Measurements from ENCODE around the gene GCGR. TPM values are rescaled to one million over a fixed set of nuclear protein-coding genes. Genes with fewer than 3 reads are reported as not detected.

The GCGR gene
- total and polyA plus RNA-seq, 2 donors (not counting 1 experiment from before 2014, with no cell fraction given) = not detected

GRCh38 chr17:81843713-81844326 is 39.9 kb downstream of the GCGR start:
- POLR2A ChIA-PET = interaction anchor here (0.6 kb wide), 1 partner anchor 332 kb away, joined by 9 read pairs; no protein-coding TSS in a partner anchor
- TF ChIP-seq CTCF (IDR thresholded peaks at IDR 0.05) = no peak
- TF ChIP-seq EZH2 (IDR thresholded peaks at IDR 0.05; ENCODE audit: borderline replicate concordance, insufficient read depth, low read depth, low read length, poor library complexity, severe bottlenecking) = no peak
- no peak overlapping the region for H3K9ac ChIP-seq (ENCODE audit: low read length)
- H3K27ac Mint-ChIP-seq = no peak overlapping the region
- H3K27me3 ChIP-seq (replicated peaks in 1 of 4; ENCODE audit: control extremely low read depth in 1 of 4, control insufficient read depth in 3 of 4, insufficient read depth in 4 of 4, low read length in 3 of 4) = no peaks in the 10 kb centered on the region
- no peak overlapping the region for H3K4me3 ChIP-seq (ENCODE audit: control extremely low read depth in 1 of 5, extremely low read depth in 1 of 5, insufficient read depth in 1 of 5, low read depth in 2 of 5, low read length in 4 of 5)
- no peak overlapping the region for H3K4me3 Mint-ChIP-seq
- H4K20me1 ChIP-seq (ENCODE audit: control insufficient read depth, insufficient read depth, low read length, poor library complexity, severe bottlenecking) = no peaks in the 10 kb centered on the region
- WGBS (ENCODE audit: insufficient coverage) = 95% methylated on average over 30 of the region's 30 CpGs
- no peaks in the 10 kb centered on the region for H3K4me1 ChIP-seq (ENCODE audit: control insufficient read depth in 2 of 2, insufficient read depth in 2 of 2, low read length in 2 of 2)
- no peak for DNase-seq
- no peak overlapping the region for H3K4me2 ChIP-seq (replicated peaks; ENCODE audit: low read depth, low read length, poor library complexity, severe bottlenecking)
- no peaks in the 10 kb centered on the region for H3K9me3 Mint-ChIP-seq (ENCODE audit: insufficient read depth)
- no peaks in the 10 kb centered on the region for H3K4me1 Mint-ChIP-seq
- H3K9me3 ChIP-seq (ENCODE audit: control extremely low read depth in 1 of 3, control insufficient read depth in 2 of 3, insufficient read depth in 1 of 3, low read length in 2 of 3) = no peaks in the 10 kb centered on the region
- no peak for ATAC-seq (ENCODE audit: low read depth)
- H3K79me2 ChIP-seq (ENCODE audit: control insufficient read depth, insufficient read depth, low read length) = no peaks in the 10 kb centered on the region
- no peaks in the 10 kb centered on the region for H3K27me3 Mint-ChIP-seq
- no peak overlapping the region for H3K27ac ChIP-seq (ENCODE audit: low read length in 2 of 2)
- peaks cover 3 to 47% of the 10 kb centered on the region in 2 experiments for H3K36me3 ChIP-seq (replicated peaks in 1 of 2; ENCODE audit: control extremely low read depth in 1 of 2, control insufficient read depth in 1 of 2, extremely low read depth in 1 of 2, insufficient read depth in 2 of 2, low read length in 1 of 2)
- intact Hi-C loops (cut with micrococcal nuclease) = no loop called here
- CTCF ChIA-PET = no interaction called here
- H2AFZ ChIP-seq (ENCODE audit: insufficient read depth, low read depth, low read length, poor library complexity, severe bottlenecking) = no peak overlapping the region

- no peaks in the 10 kb centered on the region for H3K9me3 Mint-ChIP-seq (ENCODE audit: insufficient read depth)
- ChIA-PET POLR2A (interaction anchor here (0.6 kb wide), 1 partner anchor 331 kb away, joined by 9 read pairs; no protein-coding TSS in a partner anchor), CTCF (no interaction called here)
- H3K27ac Mint-ChIP-seq = no peak overlapping the region
- no peaks in the 10 kb centered on the region for H3K9me3 ChIP-seq (ENCODE audit: control extremely low read depth in 1 of 3, control insufficient read depth in 2 of 3, insufficient read depth in 1 of 3, low read length in 2 of 3)
- H3K4me1 Mint-ChIP-seq = no peaks in the 10 kb centered on the region
- TF ChIP-seq EZH2 (IDR thresholded peaks at IDR 0.05; ENCODE audit: borderline replicate concordance, insufficient read depth, low read depth, low read length, poor library complexity, severe bottlenecking) = no peak
- no peak for TF ChIP-seq CTCF (IDR thresholded peaks at IDR 0.05)
- no peaks in the 10 kb centered on the region for H3K27me3 ChIP-seq (replicated peaks in 1 of 4; ENCODE audit: control extremely low read depth in 1 of 4, control insufficient read depth in 3 of 4, insufficient read depth in 4 of 4, low read length in 3 of 4)
- no peak for DNase-seq
- H3K36me3 ChIP-seq (replicated peaks in 1 of 2; ENCODE audit: control extremely low read depth in 1 of 2, control insufficient read depth in 1 of 2, extremely low read depth in 1 of 2, insufficient read depth in 2 of 2, low read length in 1 of 2) = peaks cover 3 to 47% of the 10 kb centered on the region in 2 experiments
- no peaks in the 10 kb centered on the region for H3K27me3 Mint-ChIP-seq
- H3K4me3 ChIP-seq (ENCODE audit: control extremely low read depth in 1 of 5, extremely low read depth in 1 of 5, insufficient read depth in 1 of 5, low read depth in 2 of 5, low read length in 4 of 5) = no peak overlapping the region
- H3K4me2 ChIP-seq (replicated peaks; ENCODE audit: low read depth, low read length, poor library complexity, severe bottlenecking) = no peak overlapping the region
- WGBS (ENCODE audit: insufficient coverage) = 95% methylated on average over 14 of the region's 14 CpGs
- H3K4me3 Mint-ChIP-seq = no peak overlapping the region
- no peak overlapping the region for H3K27ac ChIP-seq (ENCODE audit: low read length in 2 of 2)
- H3K4me1 ChIP-seq (ENCODE audit: control insufficient read depth in 2 of 2, insufficient read depth in 2 of 2, low read length in 2 of 2) = no peaks in the 10 kb centered on the region
- H2AFZ ChIP-seq (ENCODE audit: insufficient read depth, low read depth, low read length, poor library complexity, severe bottlenecking) = no peak overlapping the region
- intact Hi-C loops (cut with micrococcal nuclease) = no loop called here
- no peak overlapping the region for H3K9ac ChIP-seq (ENCODE audit: low read length)
- H4K20me1 ChIP-seq (ENCODE audit: control insufficient read depth, insufficient read depth, low read length, poor library complexity, severe bottlenecking) = no peaks in the 10 kb centered on the region
- H3K79me2 ChIP-seq (ENCODE audit: control insufficient read depth, insufficient read depth, low read length) = no peaks in the 10 kb centered on the region
- no peak for ATAC-seq (ENCODE audit: low read depth)
Measured at GRCh38 chr17:81844327-81844851, 40.4 kb downstream of the GCGR start.

Measured in B cell (primary cell).